ENCODE results near the gene PLEKHA6. TPM values are rescaled to one million over a fixed set of nuclear protein-coding genes. Genes with fewer than 3 reads are reported as not detected.

The PLEKHA6 gene
- total and polyA plus RNA-seq, 8 donors: 9.5 to 23.8 (median 15.0) TPM

DNA sequence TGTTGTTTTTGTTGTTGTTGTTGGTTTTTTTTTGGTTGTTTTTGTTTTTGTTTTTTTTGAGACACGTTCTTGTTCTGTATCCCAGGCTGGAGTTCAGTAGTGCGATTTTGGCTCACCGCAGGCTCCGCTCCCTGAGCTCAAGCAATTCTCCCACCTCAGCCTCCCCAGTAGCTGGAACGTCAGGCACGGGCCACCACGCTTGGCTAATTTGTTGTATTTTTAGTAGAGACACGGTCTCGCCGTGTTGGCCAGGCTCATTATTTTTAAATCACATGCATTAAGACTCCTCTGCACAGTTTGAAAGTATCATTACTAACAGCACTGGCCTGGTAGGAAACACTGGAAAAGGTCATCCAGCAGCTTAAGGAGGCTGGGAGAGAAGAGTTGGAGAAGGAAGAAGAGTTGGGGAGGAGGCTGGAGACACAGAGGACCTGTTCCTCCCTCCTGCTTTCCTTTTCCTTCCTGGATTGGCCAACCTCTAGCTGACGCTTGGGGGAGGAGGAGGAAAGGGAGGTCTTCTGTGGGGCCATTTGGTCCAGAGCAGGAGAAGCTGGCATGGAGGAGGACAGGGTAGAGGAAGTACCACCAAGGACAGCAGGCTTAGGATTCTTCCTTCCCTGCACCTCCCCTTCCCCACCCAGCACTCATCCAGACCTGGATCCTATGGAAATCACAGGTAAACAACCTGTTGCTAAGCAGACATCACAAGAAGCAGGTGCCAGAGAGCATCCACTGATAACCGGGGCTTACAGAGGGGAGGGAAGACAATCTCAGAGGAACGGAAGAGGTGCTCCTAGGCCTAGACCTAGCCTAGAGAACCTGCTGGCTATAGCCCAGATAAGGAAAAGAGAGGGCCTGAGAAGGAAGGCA lies 74.1 kb downstream of the PLEKHA6 start:
- intact Hi-C loops (cut with DNase I): no loop called here
- peaks cover 26 to 42% (median 40%) of the 10 kb centered on the region in 3 donors for H3K4me1 ChIP-seq
- FAIRE-seq (no peak), ATAC-seq (peak in 1 of 4 donors; percentile 7), DNase-seq (no peak)
- H3K27me3 ChIP-seq: no peaks in the 10 kb centered on the region
- no peaks in the 10 kb centered on the region for H3K36me3 ChIP-seq
- peak overlapping the region in 2 of 4 donors; percentile 29 to 41 for H3K4me3 ChIP-seq
- TF ChIP-seq, protein P1, sequence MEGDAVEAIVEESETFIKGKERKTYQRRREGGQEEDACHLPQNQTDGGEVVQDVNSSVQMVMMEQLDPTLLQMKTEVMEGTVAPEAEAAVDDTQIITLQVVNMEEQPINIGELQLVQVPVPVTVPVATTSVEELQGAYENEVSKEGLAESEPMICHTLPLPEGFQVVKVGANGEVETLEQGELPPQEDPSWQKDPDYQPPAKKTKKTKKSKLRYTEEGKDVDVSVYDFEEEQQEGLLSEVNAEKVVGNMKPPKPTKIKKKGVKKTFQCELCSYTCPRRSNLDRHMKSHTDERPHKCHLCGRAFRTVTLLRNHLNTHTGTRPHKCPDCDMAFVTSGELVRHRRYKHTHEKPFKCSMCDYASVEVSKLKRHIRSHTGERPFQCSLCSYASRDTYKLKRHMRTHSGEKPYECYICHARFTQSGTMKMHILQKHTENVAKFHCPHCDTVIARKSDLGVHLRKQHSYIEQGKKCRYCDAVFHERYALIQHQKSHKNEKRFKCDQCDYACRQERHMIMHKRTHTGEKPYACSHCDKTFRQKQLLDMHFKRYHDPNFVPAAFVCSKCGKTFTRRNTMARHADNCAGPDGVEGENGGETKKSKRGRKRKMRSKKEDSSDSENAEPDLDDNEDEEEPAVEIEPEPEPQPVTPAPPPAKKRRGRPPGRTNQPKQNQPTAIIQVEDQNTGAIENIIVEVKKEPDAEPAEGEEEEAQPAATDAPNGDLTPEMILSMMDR (IDR thresholded peaks at IDR 0.05): no peak
- H3K9me3 ChIP-seq: no peaks in the 10 kb centered on the region
- WGBS, 2 donors: 64 to 69% methylated on average over 12 to 13 of the region's 13 CpGs
- H3K27ac ChIP-seq: peak overlapping the region; percentile 20 to 91 (median 76)

DNA sequence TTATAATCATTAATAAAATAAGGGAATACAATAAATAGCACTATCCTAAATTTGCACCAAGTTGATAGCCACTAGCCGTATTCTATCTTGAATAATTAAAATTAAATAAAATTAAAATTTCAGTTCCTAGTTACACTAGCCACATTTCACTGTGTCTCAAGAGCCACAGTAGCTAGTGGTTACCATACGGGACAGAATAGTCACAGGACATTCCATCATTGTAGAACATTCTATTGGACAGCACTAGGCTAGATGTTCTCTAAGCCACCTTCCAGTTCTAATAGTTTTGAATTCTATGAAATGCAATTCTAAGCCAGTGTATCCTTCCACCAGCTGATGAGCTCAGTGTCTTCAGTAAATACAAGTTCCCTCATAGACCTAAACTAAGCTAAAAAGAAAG lies 74.8 kb downstream of the PLEKHA6 start:
- no peak for ATAC-seq
- intact Hi-C loops (cut with DNase I): no loop called here
- Histone ChIP-seq H3K4me3 (no peak overlapping the region), H3K9me3 (no peaks in the 10 kb centered on the region), H3K27me3 (no peaks in the 10 kb centered on the region), H3K36me3 (no peaks in the 10 kb centered on the region), H3K4me1 (peaks cover 33 to 47% (median 46%) of the 10 kb centered on the region in 3 donors), H3K27ac (peak overlapping the region in 1 of 4 donors; percentile 89)
- FAIRE-seq: no peak
- TF ChIP-seq, protein P1 (IDR thresholded peaks at IDR 0.05): no peak
- no peak for DNase-seq
- WGBS, 2 donors: 80 to 85% methylated on average over 2 of the region's 2 CpGs

DNA sequence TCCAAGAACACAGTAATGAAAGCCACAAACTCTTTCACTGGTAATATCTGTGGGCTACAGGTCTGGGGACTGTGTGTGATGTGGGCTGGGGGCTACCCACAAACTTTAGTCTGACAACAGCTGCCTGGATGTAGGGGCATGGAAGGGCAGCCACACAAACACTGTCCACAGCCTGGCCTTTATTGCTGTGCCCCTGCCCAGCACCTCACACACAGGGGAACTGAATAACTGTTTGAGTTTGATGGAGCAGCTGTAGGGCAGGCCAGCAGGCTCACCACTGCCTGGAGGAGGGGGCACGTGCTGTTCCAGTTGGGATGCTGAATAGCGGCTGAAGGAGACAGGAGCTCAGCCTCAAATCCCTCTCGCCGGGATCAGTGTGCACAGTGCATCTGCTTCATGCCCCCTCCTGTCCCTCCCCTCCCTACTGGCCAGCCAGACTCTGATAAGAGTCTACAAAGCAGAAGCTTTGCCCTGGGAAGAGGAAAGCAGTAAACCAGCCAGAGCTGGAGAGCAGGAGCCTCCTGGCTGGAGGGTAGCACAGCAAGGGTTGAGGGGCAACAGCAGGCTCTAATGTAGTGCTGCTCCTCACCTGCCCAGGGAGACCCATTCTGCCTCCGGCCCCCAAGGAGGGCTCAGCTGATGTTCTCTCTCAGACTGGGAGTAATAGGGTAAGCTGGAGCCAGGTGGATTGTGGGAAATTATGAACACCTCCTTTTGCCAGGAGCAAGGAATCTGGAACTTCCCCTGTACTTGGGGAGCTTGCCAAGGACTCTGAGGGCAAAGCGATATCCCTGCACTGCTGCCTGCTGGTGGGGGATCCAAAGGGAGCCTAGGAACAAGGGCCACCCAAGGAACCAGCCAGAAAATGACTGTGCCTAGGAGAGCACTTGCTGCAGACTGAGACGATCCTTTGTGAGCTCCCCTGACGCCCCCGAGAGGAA lies 75.7 kb downstream of the PLEKHA6 start:
- H3K27ac ChIP-seq: peak overlapping the region in 1 of 4 donors; percentile 5

DNA sequence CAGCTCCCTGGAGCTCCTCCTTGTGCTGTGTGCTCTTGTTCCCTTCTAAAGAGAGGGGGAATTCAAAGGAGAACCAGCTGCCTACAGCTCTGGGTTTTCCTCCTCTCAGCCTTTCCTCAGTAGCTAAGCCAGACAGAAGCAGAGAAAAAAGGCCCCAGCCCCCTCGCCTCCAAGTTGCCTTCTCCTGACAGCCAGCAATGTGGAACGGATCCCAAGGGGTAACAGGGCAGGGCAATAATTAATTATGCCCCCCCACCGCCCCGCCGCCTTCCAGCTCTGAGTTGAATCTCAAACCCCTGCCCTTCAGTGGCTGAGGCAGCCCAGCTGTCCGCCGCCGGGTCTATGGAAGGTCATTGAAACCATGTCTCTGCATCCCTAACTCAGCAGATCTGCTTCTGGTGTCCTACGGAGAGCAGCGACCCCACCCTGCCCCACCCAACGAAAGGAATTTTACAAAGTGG lies 76.9 kb downstream of the PLEKHA6 start:
- Histone ChIP-seq H3K4me3 (no peak overlapping the region), H3K27me3 (no peaks in the 10 kb centered on the region), H3K36me3 (no peaks in the 10 kb centered on the region), H3K9me3 (no peaks in the 10 kb centered on the region), H3K27ac (no peak overlapping the region), H3K4me1 (peaks cover 29 to 36% (median 35%) of the 10 kb centered on the region in 3 donors)
- intact Hi-C loops (cut with DNase I): no loop called here
- ATAC-seq: no peak
- no peak for DNase-seq
- TF ChIP-seq, protein P1 (IDR thresholded peaks at IDR 0.05): no peak
- WGBS, 2 donors: 66 to 70% methylated on average over 11 of the region's 11 CpGs
- no peak for FAIRE-seq

More for the DNA sequence above, 75.7 kb downstream of the PLEKHA6 start:
- DNase-seq (peak in 1 of 6 donors; percentile 64), FAIRE-seq (no peak), ATAC-seq (peak in 1 of 4 donors; percentile 12)
- Histone ChIP-seq H3K4me3 (no peak overlapping the region), H3K27me3 (no peaks in the 10 kb centered on the region), H3K36me3 (no peaks in the 10 kb centered on the region), H3K4me1 (peaks cover 32 to 41% (median 39%) of the 10 kb centered on the region in 3 donors), H3K9me3 (no peaks in the 10 kb centered on the region)
- WGBS, 2 donors: 51 to 53% methylated on average over 9 of the region's 9 CpGs
- intact Hi-C loops (cut with DNase I): no loop called here
- TF ChIP-seq, protein P1 (IDR thresholded peaks at IDR 0.05): no peak
